GM23338 (cell line): ENCODE measurements around the gene PAGR1.

ENCODE experiments used
- CREB1 ChIP-seq: fragments of 250-450 bp; sonication (Bioruptor Pico); IDR thresholded peaks from 2 replicates; pipeline ENCODE4 v1.5.0; 2020; ENCODE audit warnings: low read depth, mild to moderate bottlenecking, moderate library complexity
- CTCF ChIP-seq, 2 experiments: fragments of 200-600 bp in 1 of 2; sonication (generic) in 1 of 2; conservative IDR thresholded peaks; 2 replicates each; pipeline versions ENCODE4 v1.5.1 to v1.6.1; 2016 to 2017; ENCODE audit warnings: antibody characterized with exemption in 2 of 2, low read depth in 2 of 2, mild to moderate bottlenecking in 2 of 2, moderate library complexity in 1 of 2
- EZH2 ChIP-seq: fragments of 200-600 bp; sonication (generic); IDR thresholded peaks from one replicate; pipeline ENCODE4 v1.8.0; 2017; ENCODE audit warnings: antibody characterized with exemption, mild to moderate bottlenecking, low read depth; ENCODE audit not compliant: unreplicated experiment
- EZH2phosphoT487 ChIP-seq: fragments of 200-600 bp; sonication (generic); IDR thresholded peaks from one replicate; pipeline ENCODE4 v1.8.1; 2018; ENCODE audit warnings: antibody characterized with exemption; ENCODE audit not compliant: unreplicated experiment
- REST ChIP-seq: IDR thresholded peaks from one replicate; pipeline ENCODE4 v1.6.1; 2018; ENCODE audit warnings: antibody characterized with exemption; ENCODE audit not compliant: unreplicated experiment

- TF ChIP-seq CREB1 (CRISPR knock-in tag) (no peak), EZH2 (no peak), CTCF (conservative IDR thresholded peaks at IDR 0.05; ENCODE audit: low read depth in 2 of 2) (no peak), REST (no peak), EZH2phosphoT487 (no peak)
Measured at GRCh38 chr16:29813644-29814562, 2.0 kb upstream of the PAGR1 start.
